ENCODE results near the gene IGLL5.

Gene IGLL5

GRCh38 chr22:22892096-22893052, 4.8 kb downstream of the IGLL5 start:
- no peak overlapping the region for H3K27ac ChIP-seq (ENCODE audit: low read depth, low read length)
- H3K9me3 ChIP-seq (ENCODE audit: insufficient read depth, low read depth, low read length) = no peaks in the 10 kb centered on the region
- no peak overlapping the region for H3K4me3 ChIP-seq (ENCODE audit: low read depth, low read length)
- no peaks in the 10 kb centered on the region for H3K4me1 ChIP-seq (ENCODE audit: control insufficient read depth in 1 of 2, insufficient read depth in 2 of 2, low read length in 2 of 2)
- H4K12ac ChIP-seq (ENCODE audit: low read depth, low read length) = no peak overlapping the region
- H4K8ac ChIP-seq (ENCODE audit: low read depth, low read length) = no peak overlapping the region
- no peak overlapping the region for H3K14ac ChIP-seq (ENCODE audit: low read length)
- no peak overlapping the region for H2AFZ ChIP-seq (ENCODE audit: insufficient read depth, low read length, poor library complexity)
- H3K4ac ChIP-seq (ENCODE audit: low read depth, low read length) = no peak overlapping the region
- H2BK12ac ChIP-seq (ENCODE audit: low read length) = no peak overlapping the region
- H3K27me3 ChIP-seq (ENCODE audit: insufficient read depth, low read length) = peaks cover 3% of the 10 kb centered on the region
- no peak overlapping the region for H2BK120ac ChIP-seq (ENCODE audit: insufficient read depth, low read length, poor library complexity)
- H3K79me2 ChIP-seq (ENCODE audit: control insufficient read depth, insufficient read depth, low read length, poor library complexity) = no peaks in the 10 kb centered on the region
- no CpG with 5 or more reads among the region's 1 CpG for WGBS (ENCODE audit: extremely low coverage, insufficient coverage, insufficient read length)
- no peaks in the 10 kb centered on the region for H3K79me1 ChIP-seq (ENCODE audit: low read length)
- no peak overlapping the region for H3K23ac ChIP-seq (ENCODE audit: low read length)
- DNase-seq = no peak
- no peak overlapping the region for H3K4me2 ChIP-seq (ENCODE audit: low read length)
- no peak overlapping the region for H3K9ac ChIP-seq (ENCODE audit: low read length)
- no peak overlapping the region for H2BK5ac ChIP-seq (ENCODE audit: low read depth, low read length, poor library complexity)
- H2AK5ac ChIP-seq (ENCODE audit: low read length) = no peak overlapping the region
- no peak overlapping the region for H3K18ac ChIP-seq (ENCODE audit: low read length)
- no peak overlapping the region for H4K91ac ChIP-seq (ENCODE audit: low read depth, low read length)
- H3K36me3 ChIP-seq (ENCODE audit: control insufficient read depth in 1 of 2, insufficient read depth in 2 of 2, low read length in 2 of 2) = no peaks in the 10 kb centered on the region

GRCh38 chr22:22893077-22893805, 5.6 kb downstream of the IGLL5 start:
- no peaks in the 10 kb centered on the region for H3K79me1 ChIP-seq (ENCODE audit: low read length)
- no peak overlapping the region for H2BK12ac ChIP-seq (ENCODE audit: low read length)
- no peak overlapping the region for H4K8ac ChIP-seq (ENCODE audit: low read depth, low read length)
- H4K12ac ChIP-seq (ENCODE audit: low read depth, low read length) = no peak overlapping the region
- no peaks in the 10 kb centered on the region for H3K36me3 ChIP-seq (ENCODE audit: control insufficient read depth in 1 of 2, insufficient read depth in 2 of 2, low read length in 2 of 2)
- no peak overlapping the region for H3K18ac ChIP-seq (ENCODE audit: low read length)
- peaks cover 3% of the 10 kb centered on the region for H3K27me3 ChIP-seq (ENCODE audit: insufficient read depth, low read length)
- no peak overlapping the region for H3K4me2 ChIP-seq (ENCODE audit: low read length)
- no peak overlapping the region for H3K4ac ChIP-seq (ENCODE audit: low read depth, low read length)
- no peak overlapping the region for H3K27ac ChIP-seq (ENCODE audit: low read depth, low read length)
- no peak overlapping the region for H2BK5ac ChIP-seq (ENCODE audit: low read depth, low read length, poor library complexity)
- no peak overlapping the region for H2AK5ac ChIP-seq (ENCODE audit: low read length)
- DNase-seq = no peak
- H3K79me2 ChIP-seq (ENCODE audit: control insufficient read depth, insufficient read depth, low read length, poor library complexity) = no peaks in the 10 kb centered on the region
- no peak overlapping the region for H3K4me3 ChIP-seq (ENCODE audit: low read depth, low read length)
- no CpG with 5 or more reads among the region's 10 CpGs for WGBS (ENCODE audit: extremely low coverage, insufficient coverage, insufficient read length)
- H3K23ac ChIP-seq (ENCODE audit: low read length) = no peak overlapping the region
- no peak overlapping the region for H3K14ac ChIP-seq (ENCODE audit: low read length)
- H3K9ac ChIP-seq (ENCODE audit: low read length) = no peak overlapping the region
- H4K91ac ChIP-seq (ENCODE audit: low read depth, low read length) = no peak overlapping the region
- H2AFZ ChIP-seq (ENCODE audit: insufficient read depth, low read length, poor library complexity) = no peak overlapping the region
- no peaks in the 10 kb centered on the region for H3K9me3 ChIP-seq (ENCODE audit: insufficient read depth, low read depth, low read length)
- H3K4me1 ChIP-seq (ENCODE audit: control insufficient read depth in 1 of 2, insufficient read depth in 2 of 2, low read length in 2 of 2) = no peaks in the 10 kb centered on the region
- H2BK120ac ChIP-seq (ENCODE audit: insufficient read depth, low read length, poor library complexity) = no peak overlapping the region

GRCh38 chr22:22893891-22894739, 6.5 kb downstream of the IGLL5 start:
- H3K9me3 ChIP-seq (ENCODE audit: insufficient read depth, low read depth, low read length) = no peaks in the 10 kb centered on the region
- H2BK5ac ChIP-seq (ENCODE audit: low read depth, low read length, poor library complexity) = no peak overlapping the region
- H2AFZ ChIP-seq (ENCODE audit: insufficient read depth, low read length, poor library complexity) = no peak overlapping the region
- no peak overlapping the region for H3K14ac ChIP-seq (ENCODE audit: low read length)
- H4K91ac ChIP-seq (ENCODE audit: low read depth, low read length) = no peak overlapping the region
- no peak overlapping the region for H2BK120ac ChIP-seq (ENCODE audit: insufficient read depth, low read length, poor library complexity)
- no CpG with 5 or more reads among the region's 9 CpGs for WGBS (ENCODE audit: extremely low coverage, insufficient coverage, insufficient read length)
- no peak overlapping the region for H3K4me2 ChIP-seq (ENCODE audit: low read length)
- no peak overlapping the region for H4K8ac ChIP-seq (ENCODE audit: low read depth, low read length)
- H2BK12ac ChIP-seq (ENCODE audit: low read length) = no peak overlapping the region
- H4K12ac ChIP-seq (ENCODE audit: low read depth, low read length) = no peak overlapping the region
- H2AK5ac ChIP-seq (ENCODE audit: low read length) = no peak overlapping the region
- H3K4me3 ChIP-seq (ENCODE audit: low read depth, low read length) = no peak overlapping the region
- no peaks in the 10 kb centered on the region for H3K4me1 ChIP-seq (ENCODE audit: control insufficient read depth in 1 of 2, insufficient read depth in 2 of 2, low read length in 2 of 2)
- H3K79me2 ChIP-seq (ENCODE audit: control insufficient read depth, insufficient read depth, low read length, poor library complexity) = no peaks in the 10 kb centered on the region
- DNase-seq = no peak
- no peak overlapping the region for H3K9ac ChIP-seq (ENCODE audit: low read length)
- peaks cover 3% of the 10 kb centered on the region for H3K27me3 ChIP-seq (ENCODE audit: insufficient read depth, low read length)
- H3K79me1 ChIP-seq (ENCODE audit: low read length) = no peaks in the 10 kb centered on the region
- no peaks in the 10 kb centered on the region for H3K36me3 ChIP-seq (ENCODE audit: control insufficient read depth in 1 of 2, insufficient read depth in 2 of 2, low read length in 2 of 2)
- H3K4ac ChIP-seq (ENCODE audit: low read depth, low read length) = no peak overlapping the region
- peak overlapping the region; percentile 80 for H3K23ac ChIP-seq (ENCODE audit: low read length)
- H3K18ac ChIP-seq (ENCODE audit: low read length) = no peak overlapping the region
- H3K27ac ChIP-seq (ENCODE audit: low read depth, low read length) = no peak overlapping the region

Data from trophoblast cell (in vitro differentiated cells and primary cell).